HG03108 (cell line): Measurements from ENCODE around the gene DHRS11.

Experiments used
- ATAC-seq: cut with Tn5 transposase; IDR thresholded peaks from one replicate; pipeline ENCODE4 v1.9.1; 2021; ENCODE audit warnings: moderate library complexity; ENCODE audit not compliant: unreplicated experiment

Gene DHRS11

GRCh38 chr17:36613155-36613554 is 21.5 kb downstream of the DHRS11 start:
- no peak for ATAC-seq

DNA sequence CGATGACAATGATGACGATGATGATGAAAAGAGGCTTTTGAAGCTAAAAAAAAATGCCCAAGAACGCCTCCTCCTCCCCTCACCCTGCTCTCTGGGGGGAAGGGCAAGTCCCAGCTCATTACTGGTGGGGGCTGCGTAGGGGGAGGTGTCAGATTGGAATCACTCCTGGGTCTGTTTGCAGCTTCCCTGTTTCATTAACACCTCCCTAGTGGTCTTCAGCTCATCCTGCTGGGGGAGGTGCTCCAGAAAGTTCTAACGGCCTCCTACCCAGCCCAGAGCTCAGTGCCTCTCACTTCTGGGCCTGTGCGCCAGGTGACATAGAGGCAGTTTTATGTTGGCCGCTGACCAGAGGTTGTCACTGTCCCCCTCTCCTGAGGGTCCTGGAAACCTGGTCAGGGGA is 22.4 kb downstream of the DHRS11 start:
- no peak for ATAC-seq

- no peak for ATAC-seq
Measured at GRCh38 chr17:36614933-36615332, 23.3 kb downstream of the DHRS11 start.

DNA sequence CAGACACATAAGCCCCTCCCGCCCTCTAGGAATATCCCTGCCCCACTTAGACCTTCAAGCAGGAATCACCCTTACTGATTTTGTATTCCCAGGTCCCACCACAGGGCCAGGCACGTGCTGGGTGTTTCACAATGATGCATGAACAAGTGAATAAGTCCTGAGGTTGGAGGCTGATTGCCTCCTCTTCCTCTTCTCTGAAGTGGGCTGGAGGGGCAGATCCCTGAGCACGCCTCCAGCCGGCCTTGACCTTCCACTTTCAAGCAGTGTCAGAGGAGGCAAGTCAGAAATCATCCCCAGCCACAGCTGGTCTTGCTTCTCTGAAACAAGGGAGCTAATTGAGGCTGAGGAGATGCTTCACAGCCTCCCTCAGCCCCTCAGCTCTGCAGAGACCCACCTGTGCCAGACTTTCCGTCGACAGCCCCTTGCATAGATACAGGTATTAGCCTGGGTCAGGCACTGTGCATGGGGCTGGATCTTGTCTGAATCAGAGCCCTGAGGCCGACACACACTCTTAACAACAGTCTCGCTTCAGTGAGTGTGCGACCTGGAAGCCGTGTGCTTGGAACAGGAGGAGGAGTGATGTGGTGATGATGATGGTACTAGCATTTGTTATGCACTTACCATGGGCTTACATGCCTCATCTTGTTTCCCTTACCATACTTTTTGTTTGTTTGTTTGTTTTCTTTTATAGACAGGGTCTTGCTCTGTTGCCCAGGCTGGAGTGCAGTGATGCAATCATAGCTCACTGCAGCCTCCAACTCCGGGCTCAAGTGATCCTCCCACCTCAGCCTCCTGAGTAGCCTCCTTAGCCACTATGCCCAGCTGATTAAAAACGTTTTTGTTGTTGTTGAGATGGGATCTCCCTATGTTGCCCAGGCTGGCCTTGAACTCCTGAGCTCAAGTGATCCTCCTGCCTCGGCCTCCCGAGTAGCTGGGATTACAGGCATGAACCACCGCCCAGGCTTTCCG is 24.7 kb downstream of the DHRS11 start:
- ATAC-seq: no peak

DNA sequence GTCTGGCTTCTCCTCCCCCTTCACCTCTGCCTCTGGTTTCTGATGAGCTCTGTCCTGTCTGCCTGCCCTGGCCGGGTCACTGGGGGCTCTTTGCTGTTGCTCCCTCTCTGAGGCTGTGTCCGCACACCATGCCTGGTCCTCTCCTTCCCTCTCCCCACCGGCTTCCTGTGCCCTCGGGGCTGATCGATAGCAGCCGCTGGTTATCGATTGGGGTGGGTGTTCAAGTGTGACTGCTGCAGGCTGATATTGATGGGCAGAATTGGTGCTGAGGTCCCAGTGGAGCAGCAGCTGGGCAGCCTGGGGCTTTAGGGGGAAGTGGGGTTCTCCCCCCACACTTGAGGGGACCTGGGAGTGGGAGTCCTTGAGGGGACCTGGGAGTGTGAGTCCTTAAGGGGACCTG is 26.1 kb downstream of the DHRS11 start:
- no peak for ATAC-seq

DNA sequence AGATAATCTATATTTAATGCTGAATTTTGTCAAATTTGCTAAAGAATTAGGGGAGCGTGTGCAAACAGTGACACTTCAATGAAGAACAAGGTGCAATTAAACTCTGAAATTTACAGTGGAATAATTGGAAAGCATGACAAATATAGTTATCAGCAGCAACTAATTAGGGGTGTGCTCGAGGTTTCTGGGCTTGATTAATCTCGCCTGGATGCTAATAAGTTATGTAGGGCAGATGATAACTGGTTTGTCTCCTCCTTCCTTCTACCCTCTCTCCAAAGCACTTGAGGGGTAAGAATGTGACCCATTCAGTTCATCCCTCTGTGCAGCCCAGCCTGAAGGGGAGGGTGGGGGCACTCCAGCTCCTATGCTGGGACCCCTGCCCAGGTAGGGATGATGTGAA is 31.6 kb downstream of the DHRS11 start:
- ATAC-seq: no peak

DNA sequence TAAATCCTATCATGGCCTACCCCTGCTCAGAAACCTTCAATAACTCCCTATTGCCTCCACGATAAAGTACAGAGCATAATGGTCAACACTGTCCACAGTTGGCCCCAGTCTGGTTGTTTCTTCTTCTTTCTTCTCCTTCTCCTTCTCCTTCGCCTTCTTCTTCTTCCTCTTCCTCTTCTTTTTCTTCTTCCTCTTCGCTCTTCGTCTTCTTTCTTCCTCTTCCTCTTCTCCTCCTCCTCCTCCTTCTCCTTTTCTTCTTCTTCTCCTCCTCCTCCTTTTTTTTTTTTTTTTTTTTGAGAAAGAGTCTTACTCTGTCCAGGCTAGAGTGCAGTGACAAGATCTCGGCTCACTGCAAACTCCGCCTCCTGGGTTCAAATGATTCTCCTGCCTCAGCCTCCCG is 33.5 kb downstream of the DHRS11 start:
- ATAC-seq: no peak

DNA sequence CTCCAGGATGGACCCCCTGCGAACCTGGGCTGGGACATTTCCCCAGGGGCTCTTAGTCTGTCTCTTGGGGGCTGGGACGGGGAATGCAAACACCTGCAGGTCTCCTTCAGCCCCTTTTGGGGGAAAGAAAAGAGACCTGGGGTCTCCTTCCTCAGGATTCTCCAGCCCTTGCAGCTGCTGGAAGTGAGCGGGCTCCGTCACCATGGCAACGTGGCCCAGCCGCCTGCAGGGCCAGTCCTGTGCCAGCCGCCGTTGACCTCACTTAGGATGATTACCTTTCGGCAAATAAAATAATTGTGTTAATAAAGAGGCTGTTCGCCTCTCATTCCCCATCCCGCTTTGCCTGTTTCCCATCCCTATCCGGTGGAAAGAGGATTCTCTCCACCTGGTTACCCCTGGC is 35.4 kb downstream of the DHRS11 start:
- ATAC-seq: no peak

DNA sequence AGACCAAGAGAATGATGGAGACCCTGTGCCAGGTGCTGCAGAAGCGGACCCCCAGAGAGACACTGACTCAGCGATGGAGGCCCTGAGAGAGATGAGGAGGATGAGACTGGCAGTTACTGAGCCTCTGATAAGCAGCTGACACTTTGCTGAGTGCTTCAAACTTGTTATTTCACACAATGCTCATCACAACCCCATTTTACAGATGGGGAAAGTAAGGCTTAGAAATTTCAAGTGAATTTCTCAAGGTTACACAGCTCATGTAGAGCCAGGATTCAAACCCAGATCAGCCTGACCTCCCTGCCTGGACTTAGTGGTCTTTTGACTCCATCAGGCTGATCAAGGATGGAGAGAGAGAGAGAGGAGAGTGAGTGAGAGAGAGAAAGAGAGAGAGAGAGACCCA is 36.9 kb downstream of the DHRS11 start:
- no peak for ATAC-seq

DNA sequence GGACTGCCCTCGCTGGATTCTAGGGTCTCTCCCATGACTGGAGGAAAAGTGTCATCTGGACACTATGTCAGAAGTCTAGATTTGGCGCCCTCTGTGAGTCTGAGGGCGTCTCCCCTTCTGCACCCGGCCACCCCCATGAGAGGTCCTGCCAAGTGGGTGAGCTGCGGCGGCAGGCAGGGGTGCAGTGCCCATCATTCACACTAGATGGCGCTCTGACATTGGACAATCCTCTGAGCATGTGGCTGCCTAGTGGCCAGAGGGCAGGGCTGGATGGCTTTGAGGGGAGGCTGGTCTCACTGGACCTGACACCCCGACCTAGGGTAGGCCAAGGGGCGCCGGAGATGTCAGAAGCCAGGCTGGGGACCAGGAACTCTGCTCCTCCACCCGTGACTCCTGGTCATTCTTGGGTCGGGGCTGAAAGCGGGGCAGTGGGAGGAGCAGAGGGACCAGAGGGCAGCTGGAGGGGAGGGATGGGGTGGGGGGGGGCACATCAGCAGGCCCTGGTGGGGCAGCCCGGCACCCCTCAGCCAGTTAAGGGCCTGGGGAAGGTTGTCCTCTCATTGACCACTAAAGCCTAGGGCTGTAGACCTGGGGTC is 37.7 kb downstream of the DHRS11 start:
- ATAC-seq: no peak

GRCh38 chr17:36629970-36630502 is 38.4 kb downstream of the DHRS11 start:
- ATAC-seq: no peak

DNA sequence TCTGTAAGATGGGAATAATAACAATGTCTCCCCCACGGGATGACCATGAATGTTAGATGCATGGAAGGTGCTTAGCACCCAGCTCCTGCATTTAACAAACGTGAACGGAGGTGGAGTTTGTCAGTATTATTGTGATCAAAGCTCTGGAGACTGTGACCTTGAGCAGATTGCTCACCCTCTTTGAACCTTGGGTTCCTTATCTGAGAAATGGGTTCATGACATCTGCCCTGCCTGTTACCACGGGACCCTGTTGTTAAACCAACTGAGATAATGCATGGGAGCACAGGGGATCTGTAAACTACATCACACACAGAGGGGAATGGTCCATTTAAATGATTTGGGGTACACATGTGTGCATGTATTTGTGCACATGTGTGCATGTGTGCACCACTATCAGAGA is 39.3 kb downstream of the DHRS11 start:
- no peak for ATAC-seq

- no peak for ATAC-seq
Measured at GRCh38 chr17:36632916-36633771, 41.5 kb downstream of the DHRS11 start.

DNA sequence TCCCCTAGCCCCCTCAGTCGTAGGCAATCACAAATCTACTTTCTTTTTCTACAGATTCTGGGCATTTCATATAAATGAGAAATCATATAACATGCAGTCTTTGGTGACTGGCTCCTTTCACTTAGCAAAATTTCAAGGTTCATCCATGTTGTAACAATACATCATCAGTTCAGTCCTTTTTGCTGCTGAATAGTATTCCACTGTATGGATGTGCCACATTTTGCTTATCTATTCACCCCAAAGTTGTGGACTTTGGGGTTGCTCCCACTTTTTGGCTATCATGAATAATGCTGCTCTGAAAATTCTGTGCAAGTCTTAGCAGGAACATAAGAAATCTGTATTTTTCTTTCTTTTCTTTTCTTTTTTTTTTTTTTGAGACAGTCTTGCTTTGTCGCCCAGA is 48.7 kb downstream of the DHRS11 start:
- no peak for ATAC-seq

GRCh38 chr17:36640836-36641235 is 49.2 kb downstream of the DHRS11 start:
- no peak for ATAC-seq

DNA sequence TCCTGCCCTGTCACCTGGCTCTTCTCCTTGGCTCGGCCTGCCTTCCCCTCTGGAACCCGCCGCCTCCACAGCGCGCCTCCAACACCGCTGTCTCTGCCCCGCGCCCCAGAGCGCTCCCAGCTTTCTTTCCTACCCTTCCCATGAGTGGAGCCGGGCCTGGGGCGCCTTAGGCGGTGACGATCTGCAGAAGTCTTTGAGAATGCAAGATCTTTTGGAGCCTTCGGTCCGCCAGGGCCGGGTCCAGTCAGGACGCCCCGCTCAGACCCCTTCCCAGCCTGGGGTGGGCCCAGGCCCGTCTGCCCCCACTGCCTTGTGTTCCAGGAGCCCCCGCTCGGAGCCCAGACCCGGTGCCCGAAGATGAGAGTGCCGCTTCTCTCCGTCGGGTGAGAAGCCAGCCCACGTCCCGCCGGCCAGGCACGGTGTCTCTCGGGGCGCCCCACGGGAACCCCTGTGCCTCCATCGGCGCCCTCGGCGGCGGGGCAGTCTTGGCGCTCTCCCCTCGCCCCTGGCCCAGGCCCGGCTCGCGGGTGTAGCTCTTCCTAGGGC is 49.7 kb downstream of the DHRS11 start:
- no peak for ATAC-seq

- no peak for ATAC-seq
Measured at GRCh38 chr17:36641877-36642845, 50.5 kb downstream of the DHRS11 start.

- ATAC-seq: no peak
Measured at GRCh38 chr17:36643086-36643685, 51.5 kb downstream of the DHRS11 start.

- ATAC-seq: no peak
Measured at GRCh38 chr17:36645422-36645821, 53.7 kb downstream of the DHRS11 start.
